ENCODE measurements around the gene SYNE2. TPM values are rescaled to one million over a fixed set of nuclear protein-coding genes. Genes with fewer than 3 reads are reported as not detected.

The SYNE2 gene
- total RNA-seq, 2 experiments from 2014 or later: 69.3 to 143 TPM

GRCh38 chr14:63933711-63934110 is 80.9 kb downstream of the SYNE2 start:
- H3K9me3 Mint-ChIP-seq (ENCODE audit: low read depth): no peaks in the 10 kb centered on the region
- ATAC-seq (no peak), DNase-seq (no peak)
- H3K4me3 Mint-ChIP-seq: peak overlapping the region; percentile 44
- H3K4me1 Mint-ChIP-seq: peaks cover 28% of the 10 kb centered on the region
- H3K36me3 Mint-ChIP-seq: peaks cover 3% of the 10 kb centered on the region
- H3K27ac Mint-ChIP-seq: peak overlapping the region; percentile 28
- H3K27me3 Mint-ChIP-seq: no peaks in the 10 kb centered on the region
- CTCF ChIA-PET: interaction anchor here (1.0 to 1.6 kb wide), 4 partner anchors 10 to 79 kb away, joined by 3 to 4 read pairs (median 4); no protein-coding TSS in a partner anchor

- H3K4me3 Mint-ChIP-seq: no peak overlapping the region
- DNase-seq (peak; percentile 70), ATAC-seq (peak; percentile 65)
- H3K27me3 Mint-ChIP-seq: no peaks in the 10 kb centered on the region
- H3K9me3 Mint-ChIP-seq (ENCODE audit: low read depth): no peaks in the 10 kb centered on the region
- H3K27ac Mint-ChIP-seq: no peak overlapping the region
- H3K4me1 Mint-ChIP-seq: peaks cover 44% of the 10 kb centered on the region
- peaks cover 21% of the 10 kb centered on the region for H3K36me3 Mint-ChIP-seq
- CTCF ChIA-PET: interaction anchor here (0.6 to 1.2 kb wide), 2 partner anchors 24 to 85 kb away, joined by 3 to 5 read pairs; no protein-coding TSS in a partner anchor
Measured at GRCh38 chr14:63938198-63939005, 85.6 kb downstream of the SYNE2 start.

GRCh38 chr14:63939006-63939270 is 86.1 kb downstream of the SYNE2 start:
- H3K27ac Mint-ChIP-seq: no peak overlapping the region
- no peaks in the 10 kb centered on the region for H3K9me3 Mint-ChIP-seq (ENCODE audit: low read depth)
- CTCF ChIA-PET: interaction anchor here (0.6 to 1.2 kb wide), 2 partner anchors 24 to 85 kb away, joined by 3 to 5 read pairs; no protein-coding TSS in a partner anchor
- H3K27me3 Mint-ChIP-seq: no peaks in the 10 kb centered on the region
- no peak overlapping the region for H3K4me3 Mint-ChIP-seq
- peaks cover 22% of the 10 kb centered on the region for H3K36me3 Mint-ChIP-seq
- DNase-seq (no peak), ATAC-seq (peak; percentile 43)
- H3K4me1 Mint-ChIP-seq: peaks cover 40% of the 10 kb centered on the region

- H3K27ac Mint-ChIP-seq: peak overlapping the region; percentile 86
- CTCF ChIA-PET: interaction anchor here (0.9 to 1.5 kb wide), 3 partner anchors 77 to 88 kb away, joined by 3 to 4 read pairs (median 3); partner anchors contain the start of gene SYNE2
- H3K9me3 Mint-ChIP-seq (ENCODE audit: low read depth): no peaks in the 10 kb centered on the region
- peak; percentile 65 for ATAC-seq
- H3K36me3 Mint-ChIP-seq: peaks cover 25% of the 10 kb centered on the region
- H3K4me1 Mint-ChIP-seq: peaks cover 28% of the 10 kb centered on the region
- no peaks in the 10 kb centered on the region for H3K27me3 Mint-ChIP-seq
- peak; percentile 48 for DNase-seq
- peak overlapping the region; percentile 23 for H3K4me3 Mint-ChIP-seq
Measured at GRCh38 chr14:63940387-63940786, 87.6 kb downstream of the SYNE2 start.

DNA sequence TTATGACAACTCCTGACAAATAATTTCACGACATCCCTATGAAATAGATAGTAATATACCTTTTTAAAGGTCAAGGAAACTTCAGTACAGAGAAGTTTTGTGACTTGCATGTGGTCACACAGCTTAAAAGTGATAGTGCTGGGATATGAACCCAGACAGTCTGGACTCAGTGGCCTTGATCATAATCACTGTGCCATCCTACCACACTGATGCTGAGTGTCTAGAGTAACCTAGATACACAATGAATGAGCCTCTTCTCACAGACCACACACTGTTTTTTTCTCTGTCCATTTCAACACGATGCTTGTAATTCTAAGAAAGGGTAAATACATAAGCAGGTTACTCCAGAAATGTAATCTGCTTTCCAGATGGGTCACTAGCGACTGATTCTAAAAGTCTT is 88.2 kb downstream of the SYNE2 start:
- Mint-ChIP-seq H3K27ac (peak overlapping the region; percentile 62), H3K27me3 (no peaks in the 10 kb centered on the region), H3K4me1 (peaks cover 27% of the 10 kb centered on the region), H3K4me3 (no peak overlapping the region), H3K36me3 (peaks cover 25% of the 10 kb centered on the region), H3K9me3 (ENCODE audit: low read depth) (no peaks in the 10 kb centered on the region)
- peak; percentile 41 for ATAC-seq
- peak; percentile 44 for DNase-seq
- CTCF ChIA-PET: interaction anchor here (0.6 to 1.5 kb wide), 3 partner anchors 9 to 314 kb away, joined by 3 read pairs; no protein-coding TSS in a partner anchor

- Mint-ChIP-seq H3K27me3 (no peaks in the 10 kb centered on the region), H3K9me3 (ENCODE audit: low read depth) (no peaks in the 10 kb centered on the region), H3K36me3 (peaks cover 35% of the 10 kb centered on the region), H3K4me3 (no peak overlapping the region), H3K4me1 (peaks cover 5% of the 10 kb centered on the region), H3K27ac (no peak overlapping the region)
- CTCF ChIA-PET: no interaction called here
- ATAC-seq (no peak), DNase-seq (no peak)
Measured at GRCh38 chr14:63949696-63950095, 96.9 kb downstream of the SYNE2 start.

- ATAC-seq (no peak), DNase-seq (no peak)
- H3K27me3 Mint-ChIP-seq: no peaks in the 10 kb centered on the region
- H3K4me3 Mint-ChIP-seq: no peak overlapping the region
- H3K9me3 Mint-ChIP-seq (ENCODE audit: low read depth): no peaks in the 10 kb centered on the region
- peaks cover 5% of the 10 kb centered on the region for H3K4me1 Mint-ChIP-seq
- H3K27ac Mint-ChIP-seq: no peak overlapping the region
- peaks cover 38% of the 10 kb centered on the region for H3K36me3 Mint-ChIP-seq
- CTCF ChIA-PET: interaction anchor here (0.6 kb wide), 1 partner anchor 114 kb away, joined by 3 read pairs; no protein-coding TSS in a partner anchor
Measured at GRCh38 chr14:63951021-63951420, 98.2 kb downstream of the SYNE2 start.

GRCh38 chr14:63951429-63951828 is 98.6 kb downstream of the SYNE2 start:
- Mint-ChIP-seq H3K27ac (no peak overlapping the region), H3K27me3 (no peaks in the 10 kb centered on the region), H3K9me3 (ENCODE audit: low read depth) (no peaks in the 10 kb centered on the region), H3K4me1 (peaks cover 5% of the 10 kb centered on the region), H3K36me3 (peaks cover 39% of the 10 kb centered on the region), H3K4me3 (no peak overlapping the region)
- CTCF ChIA-PET: interaction anchor here (0.5 to 0.6 kb wide), 2 partner anchors 113 to 624 kb away, joined by 3 to 4 read pairs; no protein-coding TSS in a partner anchor
- DNase-seq (no peak), ATAC-seq (no peak)

GRCh38 chr14:63952053-63952932 is 99.5 kb downstream of the SYNE2 start:
- Mint-ChIP-seq H3K9me3 (ENCODE audit: low read depth) (no peaks in the 10 kb centered on the region), H3K27ac (no peak overlapping the region), H3K4me1 (peaks cover 5% of the 10 kb centered on the region), H3K27me3 (no peaks in the 10 kb centered on the region), H3K36me3 (peaks cover 43% of the 10 kb centered on the region), H3K4me3 (no peak overlapping the region)
- no peak for ATAC-seq
- DNase-seq: no peak
- CTCF ChIA-PET: interaction anchor here (0.5 kb wide), 1 partner anchor 623 kb away, joined by 4 read pairs; no protein-coding TSS in a partner anchor

- H3K27me3 Mint-ChIP-seq: no peaks in the 10 kb centered on the region
- H3K4me3 Mint-ChIP-seq: no peak overlapping the region
- H3K4me1 Mint-ChIP-seq: peaks cover 5% of the 10 kb centered on the region
- no peak overlapping the region for H3K27ac Mint-ChIP-seq
- CTCF ChIA-PET: no interaction called here
- no peak for ATAC-seq
- peaks cover 43% of the 10 kb centered on the region for H3K36me3 Mint-ChIP-seq
- no peak for DNase-seq
- H3K9me3 Mint-ChIP-seq (ENCODE audit: low read depth): no peaks in the 10 kb centered on the region
Measured at GRCh38 chr14:63952933-63953437, 100.2 kb downstream of the SYNE2 start.

- H3K4me3 Mint-ChIP-seq: no peak overlapping the region
- no peaks in the 10 kb centered on the region for H3K9me3 Mint-ChIP-seq (ENCODE audit: low read depth)
- DNase-seq (no peak), ATAC-seq (no peak)
- H3K27ac Mint-ChIP-seq: no peak overlapping the region
- H3K36me3 Mint-ChIP-seq: peaks cover 30% of the 10 kb centered on the region
- no peaks in the 10 kb centered on the region for H3K27me3 Mint-ChIP-seq
- peaks cover 5% of the 10 kb centered on the region for H3K4me1 Mint-ChIP-seq
- CTCF ChIA-PET: no interaction called here
Measured at GRCh38 chr14:63956326-63956725, 103.5 kb downstream of the SYNE2 start.

DNA sequence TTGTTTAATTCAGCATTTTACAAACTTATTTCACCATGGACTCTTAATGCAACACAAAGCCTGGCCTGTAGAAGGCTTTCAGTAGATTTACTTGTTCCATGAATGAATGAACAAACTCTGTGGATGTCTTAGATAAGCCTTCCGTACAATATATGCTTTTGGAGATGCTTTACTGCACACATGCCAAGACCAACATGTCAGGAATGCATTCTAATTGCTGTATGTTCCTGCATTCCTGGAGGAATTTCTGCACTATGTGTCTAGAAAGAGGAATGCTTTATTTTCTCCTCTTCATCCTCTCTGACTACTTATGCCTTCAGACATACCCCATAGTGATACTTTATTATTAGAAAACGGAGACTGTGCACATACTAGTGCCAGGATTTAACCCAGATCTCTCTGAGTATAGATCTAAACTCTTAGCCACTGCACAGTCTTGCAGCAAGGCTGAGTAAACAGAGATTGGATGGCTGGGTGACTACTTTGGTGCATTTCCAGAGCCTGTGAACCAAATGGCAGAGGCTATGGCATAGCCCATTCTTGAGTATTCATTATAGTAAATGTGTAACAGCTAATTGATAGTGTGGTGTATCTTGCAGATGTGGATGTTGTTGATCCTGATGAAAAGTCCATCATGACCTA is 108.2 kb downstream of the SYNE2 start:
- CTCF ChIA-PET: no interaction called here
- ATAC-seq (no peak), DNase-seq (no peak)
- no peaks in the 10 kb centered on the region for H3K27me3 Mint-ChIP-seq
- no peak overlapping the region for H3K27ac Mint-ChIP-seq
- no peak overlapping the region for H3K4me3 Mint-ChIP-seq
- H3K9me3 Mint-ChIP-seq (ENCODE audit: low read depth): no peaks in the 10 kb centered on the region
- H3K4me1 Mint-ChIP-seq: no peaks in the 10 kb centered on the region
- H3K36me3 Mint-ChIP-seq: peaks cover 12% of the 10 kb centered on the region

DNA sequence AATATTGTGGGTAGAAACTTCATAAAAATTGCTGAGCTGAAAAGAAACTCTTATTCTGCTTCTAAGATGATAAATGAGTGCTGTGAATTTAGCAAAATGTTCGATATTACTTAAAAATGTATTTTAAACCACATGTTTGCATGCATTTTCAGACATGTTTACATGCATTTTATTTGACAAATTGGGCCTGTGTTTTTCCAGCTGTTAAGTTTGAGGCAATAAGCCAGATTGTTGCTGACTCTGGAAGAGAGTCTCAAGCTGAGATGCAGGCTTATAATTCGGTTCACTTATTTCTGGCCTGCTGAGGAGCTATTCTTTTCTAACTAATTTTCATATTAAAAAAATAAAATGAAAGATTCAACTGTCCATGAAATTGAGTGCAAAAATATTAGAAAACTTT is 110.1 kb downstream of the SYNE2 start:
- Mint-ChIP-seq H3K4me1 (no peaks in the 10 kb centered on the region), H3K27me3 (no peaks in the 10 kb centered on the region), H3K27ac (no peak overlapping the region), H3K4me3 (no peak overlapping the region), H3K9me3 (ENCODE audit: low read depth) (no peaks in the 10 kb centered on the region), H3K36me3 (peaks cover 10% of the 10 kb centered on the region)
- DNase-seq: no peak
- no peak for ATAC-seq
- CTCF ChIA-PET: interaction anchor here (1.2 to 1.3 kb wide), 2 partner anchors 49 to 126 kb away, joined by 3 read pairs; no protein-coding TSS in a partner anchor
